Mesenchymal stem cell (in vitro differentiated cells and primary cell): Measurements from ENCODE around the gene NR2C1.

Experiments used
- DNase-seq: peaks from one replicate; pipeline ENCODE4 v3.0.0-alpha.2; 2013
- H2AFZ ChIP-seq: one replicate; pipeline ENCODE4 v1.6.1; 2013; ENCODE audit warnings: low read depth, mild to moderate bottlenecking, control low read depth, inconsistent platforms, low read length, moderate library complexity
- H2AK5ac ChIP-seq: 2 replicates; pipeline ENCODE4 v1.6.1; 2013; ENCODE audit warnings: low read length, moderate library complexity, mild to moderate bottlenecking, inconsistent platforms; ENCODE audit not compliant: severe bottlenecking
- H2BK120ac ChIP-seq: one replicate; pipeline ENCODE4 v1.6.1; 2013; ENCODE audit warnings: low read depth, mild to moderate bottlenecking, inconsistent platforms, low read length, moderate library complexity
- H2BK12ac ChIP-seq, 2 experiments: one replicate each; pipeline ENCODE4 v1.6.1; 2013; ENCODE audit warnings: inconsistent platforms in 2 of 2, low read length in 2 of 2, mild to moderate bottlenecking in 2 of 2, moderate library complexity in 2 of 2, control low read depth in 1 of 2
- H2BK15ac ChIP-seq: one replicate; pipeline ENCODE4 v1.6.1; 2013; ENCODE audit warnings: mild to moderate bottlenecking, low read depth, inconsistent platforms; ENCODE audit not compliant: poor library complexity, severe bottlenecking
- H2BK5ac ChIP-seq: 2 replicates; pipeline ENCODE4 v1.6.1; 2013; ENCODE audit warnings: low read depth, mild to moderate bottlenecking, low read length, control low read depth, inconsistent platforms; ENCODE audit not compliant: poor library complexity, severe bottlenecking
- H3K14ac ChIP-seq, 2 experiments: one replicate each; pipeline ENCODE4 v1.6.1; 2013; ENCODE audit warnings: inconsistent platforms in 2 of 2, low read length in 2 of 2, control low read depth in 1 of 2, mild to moderate bottlenecking in 1 of 2, moderate library complexity in 1 of 2
- H3K18ac ChIP-seq, 2 experiments: one replicate each; pipeline ENCODE4 v1.6.1; 2013; ENCODE audit warnings: inconsistent platforms in 2 of 2, low read length in 2 of 2, control low read depth in 1 of 2, low read depth in 1 of 2, mild to moderate bottlenecking in 1 of 2
- H3K23ac ChIP-seq, 2 experiments: one replicate each; pipeline ENCODE4 v1.6.1; 2013; ENCODE audit warnings: inconsistent platforms in 2 of 2, low read length in 2 of 2, mild to moderate bottlenecking in 2 of 2, moderate library complexity in 2 of 2, control low read depth in 1 of 2
- H3K27ac ChIP-seq: 2 replicates; pipeline ENCODE4 v1.5.1; 2013; ENCODE audit warnings: mild to moderate bottlenecking, moderate library complexity, low read length, control low read depth, inconsistent platforms; ENCODE audit not compliant: poor library complexity, severe bottlenecking
- H3K27me3 ChIP-seq, 2 experiments: 2 replicates each; pipeline versions ENCODE4 v1.6.1 to v1.7.0; 2013; ENCODE audit warnings: low read length in 2 of 2, mild to moderate bottlenecking in 2 of 2, moderate library complexity in 2 of 2, control low read depth in 1 of 2, inconsistent platforms in 1 of 2; ENCODE audit not compliant: control insufficient read depth in 1 of 2, insufficient read depth in 1 of 2
- H3K36me3 ChIP-seq, 2 experiments: 2 replicates each; pipeline versions ENCODE4 v1.6.1 to v1.7.0; 2013; ENCODE audit warnings: low read length in 2 of 2, control low read depth in 1 of 2, inconsistent platforms in 1 of 2, low read depth in 1 of 2, mild to moderate bottlenecking in 1 of 2; ENCODE audit not compliant: insufficient read depth in 2 of 2, control insufficient read depth in 1 of 2
- H3K4ac ChIP-seq, 2 experiments: one replicate each; pipeline ENCODE4 v1.6.1; 2013; ENCODE audit warnings: inconsistent platforms in 2 of 2, low read length in 2 of 2, mild to moderate bottlenecking in 2 of 2, moderate library complexity in 2 of 2, control low read depth in 1 of 2, low read depth in 1 of 2
- H3K4me1 ChIP-seq: 2 replicates; pipeline ENCODE4 v1.6.1; 2013; ENCODE audit warnings: low read depth, low read length, control low read depth; ENCODE audit not compliant: control insufficient read depth, insufficient read depth
- H3K4me2 ChIP-seq: 2 replicates; pipeline ENCODE4 v1.6.1; 2013; ENCODE audit warnings: low read length, mild to moderate bottlenecking, inconsistent platforms; ENCODE audit not compliant: poor library complexity, severe bottlenecking
- H3K4me3 ChIP-seq, 2 experiments: 2 replicates each; pipeline versions ENCODE4 v1.5.1 to v1.7.0; 2013; ENCODE audit warnings: low read length in 2 of 2, mild to moderate bottlenecking in 2 of 2, control low read depth in 1 of 2, low read depth in 1 of 2; ENCODE audit not compliant: insufficient read depth in 1 of 2
- H3K79me1 ChIP-seq: replicated peaks from 2 replicates; pipeline ENCODE4 v1.6.1; 2013; ENCODE audit warnings: mild to moderate bottlenecking, control low read depth, low read length, inconsistent platforms; ENCODE audit not compliant: poor library complexity, severe bottlenecking
- H3K9ac ChIP-seq: 2 replicates; pipeline ENCODE4 v1.7.0; 2013; ENCODE audit warnings: mild to moderate bottlenecking, low read length, moderate library complexity
- H3K9me3 ChIP-seq: 2 replicates; pipeline ENCODE4 v1.7.0; 2013; ENCODE audit warnings: mild to moderate bottlenecking, low read length; ENCODE audit not compliant: control insufficient read depth
- H4K8ac ChIP-seq: one replicate; pipeline ENCODE4 v1.6.1; 2013; ENCODE audit warnings: inconsistent platforms, mild to moderate bottlenecking, low read length, moderate library complexity
- H4K91ac ChIP-seq: one replicate; pipeline ENCODE4 v1.6.1; 2013; ENCODE audit warnings: mild to moderate bottlenecking, low read length, inconsistent platforms
- WGBS: methylation state at CpG from one replicate; pipeline ENCODE4 v1.1.7; 2013; ENCODE audit warnings: mixed read lengths; 5-methylcytosine and 5-hydroxymethylcytosine counted together

NR2C1 gene

DNA sequence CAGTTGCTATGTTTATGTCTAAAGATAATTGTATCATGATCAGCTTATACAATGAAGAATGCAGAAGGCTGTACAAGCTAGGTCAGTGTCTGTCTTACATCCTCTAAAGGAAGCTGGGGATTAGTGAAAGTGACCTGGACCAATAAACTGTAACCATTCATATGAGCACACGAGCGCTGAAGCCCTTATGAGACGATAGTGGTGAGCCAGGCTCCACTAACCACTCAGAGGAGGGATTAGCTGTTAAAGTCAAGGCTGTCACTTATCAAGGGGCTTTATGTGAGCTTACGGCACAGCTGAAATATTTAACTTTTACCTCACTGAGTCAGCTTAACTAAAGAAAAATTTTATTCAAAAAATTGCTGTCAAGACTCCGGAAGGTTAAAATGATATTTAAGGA lies 100.2 kb downstream of the NR2C1 start:
- H3K4me1 ChIP-seq, result no peaks in the 10 kb centered on the region
- no peak overlapping the region for H3K4ac ChIP-seq
- H3K4me3 ChIP-seq, result no peak overlapping the region
- no peak overlapping the region for H3K18ac ChIP-seq
- no peak overlapping the region for H3K4me2 ChIP-seq
- H3K27me3 ChIP-seq, result no peaks in the 10 kb centered on the region
- peaks cover 13% of the 10 kb centered on the region for H3K79me1 ChIP-seq
- H2BK120ac ChIP-seq, result no peak overlapping the region
- DNase-seq, result peak; percentile 98
- H3K9me3 ChIP-seq, result no peaks in the 10 kb centered on the region
- H3K23ac ChIP-seq, result no peak overlapping the region
- H3K9ac ChIP-seq, result no peak overlapping the region
- no peak overlapping the region for H2BK5ac ChIP-seq
- no peak overlapping the region for H2AK5ac ChIP-seq
- H2AFZ ChIP-seq, result no peak overlapping the region
- H4K8ac ChIP-seq, result no peak overlapping the region
- 0% methylated on average over 3 of the region's 5 CpGs for WGBS
- no peak overlapping the region for H4K91ac ChIP-seq
- no peak overlapping the region for H3K14ac ChIP-seq
- H2BK15ac ChIP-seq, result no peak overlapping the region
- H3K27ac ChIP-seq, result no peak overlapping the region
- peaks cover 0 to 16% of the 10 kb centered on the region in 2 experiments for H3K36me3 ChIP-seq
- no peak overlapping the region for H2BK12ac ChIP-seq

DNA sequence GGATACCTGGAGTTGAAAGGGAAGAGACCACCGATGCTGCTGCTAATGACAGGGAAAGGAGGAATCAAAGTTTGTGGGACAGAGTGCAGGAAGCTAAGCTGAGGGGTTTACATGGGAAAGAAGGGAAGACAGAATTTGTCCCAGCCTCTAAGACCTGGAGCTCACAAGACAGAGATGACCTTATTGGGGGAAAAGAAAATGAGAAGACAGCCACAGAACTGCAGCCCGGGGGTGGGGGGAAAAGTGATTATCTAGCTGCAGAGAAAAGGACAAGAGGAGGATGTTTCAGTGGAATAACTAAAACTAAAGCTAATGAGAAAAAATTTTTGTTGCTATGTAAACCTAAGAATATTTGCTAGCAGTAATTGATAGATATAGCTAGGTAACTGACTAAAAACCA lies 100.6 kb downstream of the NR2C1 start:
- no peak overlapping the region for H2AFZ ChIP-seq
- DNase-seq, result no peak
- no peak overlapping the region for H3K23ac ChIP-seq
- peak overlapping the region; percentile 73 to 75 for H3K4ac ChIP-seq
- H3K79me1 ChIP-seq, result peaks cover 10% of the 10 kb centered on the region
- WGBS, result 50% methylated on average over 2 of the region's 2 CpGs
- H3K27me3 ChIP-seq, result no peaks in the 10 kb centered on the region
- H3K4me2 ChIP-seq, result no peak overlapping the region
- H2AK5ac ChIP-seq, result no peak overlapping the region
- no peak overlapping the region for H2BK5ac ChIP-seq
- no peaks in the 10 kb centered on the region for H3K4me1 ChIP-seq
- peaks cover 0 to 16% of the 10 kb centered on the region in 2 experiments for H3K36me3 ChIP-seq
- peak overlapping the region; percentile 61 for H2BK120ac ChIP-seq
- H2BK15ac ChIP-seq, result no peak overlapping the region
- H3K4me3 ChIP-seq, result no peak overlapping the region
- no peaks in the 10 kb centered on the region for H3K9me3 ChIP-seq
- no peak overlapping the region for H3K14ac ChIP-seq
- H3K18ac ChIP-seq, result peak overlapping the region; percentile 11 to 70
- H3K27ac ChIP-seq, result no peak overlapping the region
- no peak overlapping the region for H3K9ac ChIP-seq
- peak overlapping the region in 1 of 2 experiments; percentile 42 for H2BK12ac ChIP-seq
- peak overlapping the region; percentile 80 for H4K91ac ChIP-seq
- no peak overlapping the region for H4K8ac ChIP-seq

DNA sequence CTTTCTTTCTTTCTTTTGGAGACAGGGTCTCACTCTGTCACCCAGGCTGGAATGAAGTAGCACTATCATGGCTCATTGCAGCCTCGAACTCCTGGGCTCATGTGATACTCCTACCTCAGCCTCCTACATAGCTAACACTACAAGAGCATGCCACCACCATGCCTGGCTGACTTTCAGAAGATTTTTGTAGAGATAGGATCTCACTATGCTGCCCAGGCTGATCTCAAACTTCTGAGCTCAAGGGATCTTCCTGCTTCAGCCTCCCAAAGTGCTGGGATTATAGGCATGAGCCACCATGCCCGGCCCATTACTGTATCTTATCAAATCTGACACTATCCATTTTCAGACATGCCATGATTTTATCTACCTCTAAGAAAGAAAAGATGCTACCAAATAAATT lies 101.5 kb downstream of the NR2C1 start:
- peak overlapping the region; percentile 34 for H2BK120ac ChIP-seq
- H2AFZ ChIP-seq, result no peak overlapping the region
- peaks cover 0 to 16% of the 10 kb centered on the region in 2 experiments for H3K36me3 ChIP-seq
- peak overlapping the region in 1 of 2 experiments; percentile 84 for H2BK12ac ChIP-seq
- H2BK5ac ChIP-seq, result no peak overlapping the region
- H3K27ac ChIP-seq, result no peak overlapping the region
- no peak overlapping the region for H3K9ac ChIP-seq
- H3K4me2 ChIP-seq, result no peak overlapping the region
- no peak overlapping the region for H3K23ac ChIP-seq
- H4K91ac ChIP-seq, result peak overlapping the region; percentile 75
- peak overlapping the region; percentile 6 to 62 for H3K18ac ChIP-seq
- no peak overlapping the region for H3K4ac ChIP-seq
- no peak overlapping the region for H2BK15ac ChIP-seq
- H3K4me3 ChIP-seq, result no peak overlapping the region
- H4K8ac ChIP-seq, result no peak overlapping the region
- H3K27me3 ChIP-seq, result no peaks in the 10 kb centered on the region
- H3K79me1 ChIP-seq, result peaks cover 9% of the 10 kb centered on the region
- H3K4me1 ChIP-seq, result no peaks in the 10 kb centered on the region
- H2AK5ac ChIP-seq, result no peak overlapping the region
- no peak for DNase-seq
- 99% methylated on average over 2 of the region's 2 CpGs for WGBS
- no peaks in the 10 kb centered on the region for H3K9me3 ChIP-seq
- no peak overlapping the region for H3K14ac ChIP-seq

DNA sequence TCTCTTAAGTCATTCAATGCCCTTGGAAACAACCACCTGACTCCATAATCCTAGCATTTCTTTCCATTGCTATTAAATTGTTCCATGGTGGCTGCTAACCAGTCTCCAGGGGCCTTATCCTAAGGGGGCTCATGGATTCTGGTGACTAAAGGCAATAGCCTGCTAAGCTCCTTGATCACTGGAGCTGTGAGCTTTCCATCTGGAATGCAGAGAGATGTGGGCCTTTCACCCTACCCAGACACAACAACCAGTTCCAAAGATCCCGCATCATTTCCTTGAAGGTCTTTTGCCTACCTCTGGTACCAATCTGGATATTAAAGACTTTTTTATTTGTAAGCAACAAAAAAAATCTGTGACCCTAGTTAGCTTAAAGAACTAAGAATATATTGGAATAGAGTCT lies 102.9 kb downstream of the NR2C1 start:
- H2AK5ac ChIP-seq, result no peak overlapping the region
- no peak overlapping the region for H2BK15ac ChIP-seq
- peaks cover 0 to 16% of the 10 kb centered on the region in 2 experiments for H3K36me3 ChIP-seq
- H3K4me2 ChIP-seq, result no peak overlapping the region
- no peak overlapping the region for H4K8ac ChIP-seq
- no peak overlapping the region for H3K4ac ChIP-seq
- no peak overlapping the region for H2BK120ac ChIP-seq
- no peak overlapping the region for H3K9ac ChIP-seq
- H2AFZ ChIP-seq, result no peak overlapping the region
- no CpG with 5 or more reads among the region's 1 CpG for WGBS
- no peak overlapping the region for H3K27ac ChIP-seq
- H3K4me1 ChIP-seq, result no peaks in the 10 kb centered on the region
- no peak overlapping the region for H3K23ac ChIP-seq
- DNase-seq, result no peak
- no peak overlapping the region for H4K91ac ChIP-seq
- no peaks in the 10 kb centered on the region for H3K9me3 ChIP-seq
- H3K4me3 ChIP-seq, result no peak overlapping the region
- no peaks in the 10 kb centered on the region for H3K27me3 ChIP-seq
- no peak overlapping the region for H3K14ac ChIP-seq
- H2BK12ac ChIP-seq, result no peak overlapping the region
- H3K79me1 ChIP-seq, result peaks cover 6% of the 10 kb centered on the region
- H2BK5ac ChIP-seq, result no peak overlapping the region
- no peak overlapping the region for H3K18ac ChIP-seq
